ENCODE measurements around the gene SETD4.

GRCh38 chr21:36070999-36071398 lies 10.7 kb upstream of the SETD4 start:
- TF ChIP-seq CTCF (IDR thresholded peaks at IDR 0.05) (no peak), POLR2A (IDR thresholded peaks at IDR 0.05) (no peak), POLR2AphosphoS5 (IDR thresholded peaks at IDR 0.05) (no peak)

Data from prostate gland (tissue), 2 donors.